ENCODE measurements around the gene STPG4.

- TF ChIP-seq POLR2A (IDR thresholded peaks at IDR 0.05; ENCODE audit: low read depth) (no peak), POLR2AphosphoS5 (IDR thresholded peaks at IDR 0.05) (no peak)
Measured at GRCh38 chr2:47092465-47092864, 62.6 kb downstream of the STPG4 start.

Measured in esophagus muscularis mucosa (tissue), 2 donors.